OCI-LY3 (cell line): Measurements from ENCODE around the gene CARD19.

ENCODE experiments used
- CTCF ChIP-seq: fragments of 200-600, 300-600 bp; sonication (generic); IDR thresholded peaks from 2 replicates; pipeline ENCODE4 v1.5.1; 2014; ENCODE audit warnings: antibody characterized with exemption, low read length, low read depth
- EZH2phosphoT487 ChIP-seq: fragments of 200-600 bp; shearing (Covaris generic); IDR thresholded peaks from 2 replicates; pipeline ENCODE4 v1.6.1; 2018; ENCODE audit warnings: antibody characterized with exemption, mixed run types, low read depth

DNA sequence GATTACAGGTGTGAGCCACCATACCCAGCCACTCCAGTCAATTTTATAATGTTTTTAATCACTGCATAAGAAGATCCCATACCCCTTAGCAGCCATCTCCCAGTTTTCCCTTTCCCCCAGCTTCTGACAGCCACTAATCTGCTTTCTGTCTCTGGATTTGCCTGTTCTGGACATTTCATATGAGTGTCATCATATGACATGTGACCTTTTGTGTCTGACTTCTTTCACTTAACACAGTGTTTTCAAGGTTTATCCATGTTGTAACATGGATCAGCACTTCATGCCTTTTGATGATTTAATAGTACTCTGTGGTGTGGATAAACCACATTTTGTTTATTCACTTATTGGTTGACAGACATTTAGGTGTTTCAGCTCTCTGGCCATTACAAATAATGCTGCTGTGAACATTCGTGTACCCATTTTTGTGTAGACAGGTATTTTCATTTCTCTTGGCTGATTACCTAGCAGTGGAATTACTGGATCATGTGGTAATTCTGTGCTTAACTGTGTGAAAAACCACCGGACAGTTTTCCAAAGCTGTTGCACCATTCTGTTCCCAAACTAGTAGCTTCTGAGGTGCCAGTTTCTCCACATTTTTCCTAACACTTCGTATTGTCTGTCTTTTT, 28.9 kb upstream of the CARD19 start:
- TF ChIP-seq CTCF (no peak), EZH2phosphoT487 (no peak)
